Parathyroid adenoma (tissue), 2 donors: ENCODE data around the gene JUND.
"Not testable (repeated sequence)": the region's sequence is repeated elsewhere in the genome, so short reads cannot be mapped to it uniquely, and the experiment has no call there.

Experiments used
- H2AFZ ChIP-seq: fragments of 300-600 bp; sonication (generic); one replicate; pipeline ENCODE4 v1.7.0; 2017; ENCODE audit warnings: antibody characterized with exemption, mild to moderate bottlenecking
- H3K27ac ChIP-seq: fragments of 300-600 bp; sonication (generic); one replicate; pipeline ENCODE4 v1.7.0; 2017
- H3K27me3 ChIP-seq: fragments of 300-600 bp; sonication (generic); one replicate; pipeline ENCODE4 v1.7.0; 2017; ENCODE audit warnings: low read length; ENCODE audit not compliant: control insufficient read depth, insufficient read depth
- H3K36me3 ChIP-seq: fragments of 300-600 bp; sonication (generic); one replicate; pipeline ENCODE4 v1.7.0; 2017; ENCODE audit warnings: low read length; ENCODE audit not compliant: control insufficient read depth, insufficient read depth
- H3K4me1 ChIP-seq: fragments of 300-600 bp; sonication (generic); one replicate; pipeline ENCODE4 v1.7.0; 2017; ENCODE audit warnings: control low read depth
- H3K4me2 ChIP-seq: fragments of 300-600 bp; sonication (generic); one replicate; pipeline ENCODE4 v1.7.0; 2017; ENCODE audit warnings: low read length
- H3K4me3 ChIP-seq: fragments of 300-600 bp; sonication (generic); one replicate; pipeline ENCODE4 v1.7.0; 2017; ENCODE audit warnings: low read depth, low read length
- H3K79me2 ChIP-seq: fragments of 300-600 bp; sonication (generic); one replicate; pipeline ENCODE4 v1.7.0; 2017; ENCODE audit warnings: control low read depth
- H3K9ac ChIP-seq: fragments of 300-600 bp; sonication (generic); one replicate; pipeline ENCODE4 v1.7.0; 2017; ENCODE audit warnings: mild to moderate bottlenecking
- H3K9me3 ChIP-seq: fragments of 300-600 bp; sonication (generic); one replicate; pipeline ENCODE4 v1.7.0; 2017; ENCODE audit warnings: low read length; ENCODE audit not compliant: control insufficient read depth
- CTCF ChIP-seq: fragments of 300-600 bp; sonication (generic); IDR thresholded peaks from one replicate; pipeline ENCODE4 v1.7.0; 2017; ENCODE audit warnings: antibody characterized with exemption, mild to moderate bottlenecking
- donor health status: primary hyperparathyroidism.

JUND gene

GRCh38 chr19:18326772-18327171 is 45.4 kb upstream of the JUND start:
- H3K4me1 ChIP-seq, result peaks cover 26% of the 10 kb centered on the region
- no peaks in the 10 kb centered on the region for H3K36me3 ChIP-seq
- no peak overlapping the region for H3K4me2 ChIP-seq
- no peak overlapping the region for H3K27ac ChIP-seq
- no peaks in the 10 kb centered on the region for H3K9me3 ChIP-seq
- no peak overlapping the region for H3K9ac ChIP-seq
- H3K27me3 ChIP-seq, result no peaks in the 10 kb centered on the region
- no peak overlapping the region for H2AFZ ChIP-seq
- H3K79me2 ChIP-seq, result peaks cover 2% of the 10 kb centered on the region
- no peak for TF ChIP-seq CTCF
- H3K4me3 ChIP-seq, result no peak overlapping the region

GRCh38 chr19:18324373-18324731 is 42.9 kb upstream of the JUND start:
- not testable (repeated sequence) for H3K4me2 ChIP-seq, H3K4me3 ChIP-seq, H3K9ac ChIP-seq, H3K36me3 ChIP-seq, H3K9me3 ChIP-seq, H3K27me3 ChIP-seq, H2AFZ ChIP-seq, H3K79me2 ChIP-seq
- Histone ChIP-seq H3K27ac (peak overlapping the region; percentile 94), H3K4me1 (peaks cover 21% of the 10 kb centered on the region)

GRCh38 chr19:18322759-18323460 is 41.5 kb upstream of the JUND start, which contains the start of gene LSM4:
Gene LSM4, minus strand, starts transcription at chr19:18323076. Its CDS starts 56 bp downstream, at chr19:18323020.
- H3K4me1 ChIP-seq, result peaks cover 14% of the 10 kb centered on the region
- no peak for TF ChIP-seq CTCF

GRCh38 chr19:18322318-18322758 is 40.9 kb upstream of the JUND start:
- Histone ChIP-seq H3K4me2 (peak overlapping the region; percentile 87), H3K4me1 (peaks cover 14% of the 10 kb centered on the region), H3K4me3 (peak overlapping the region; percentile 79), H2AFZ (peak overlapping the region; percentile 75), H3K27me3 (no peaks in the 10 kb centered on the region), H3K9me3 (no peaks in the 10 kb centered on the region), H3K79me2 (peaks cover 13% of the 10 kb centered on the region), H3K36me3 (no peaks in the 10 kb centered on the region), H3K27ac (peak overlapping the region; percentile 94), H3K9ac (peak overlapping the region; percentile 83)
- TF ChIP-seq CTCF, result no peak

More at GRCh38 chr19:18322759-18323460, 41.5 kb upstream of the JUND start, which contains the start of gene LSM4:
- no peaks in the 10 kb centered on the region for H3K36me3 ChIP-seq
- peaks cover 13% of the 10 kb centered on the region for H3K79me2 ChIP-seq
- H3K27me3 ChIP-seq, result no peaks in the 10 kb centered on the region
- peak within 1 kb of the TSS; percentile 83 for H3K9ac ChIP-seq
- H2AFZ ChIP-seq, result peak within 1 kb of the TSS; percentile 80
- peak within 1 kb of the TSS; percentile 94 for H3K27ac ChIP-seq
- peak within 1 kb of the TSS; percentile 79 for H3K4me3 ChIP-seq
- H3K9me3 ChIP-seq, result no peaks in the 10 kb centered on the region
- peak within 1 kb of the TSS; percentile 87 for H3K4me2 ChIP-seq

- Histone ChIP-seq H3K27me3 (no peaks in the 10 kb centered on the region), H3K79me2 (peaks cover 14% of the 10 kb centered on the region), H3K9me3 (no peaks in the 10 kb centered on the region), H3K4me3 (no peak overlapping the region), H3K36me3 (no peaks in the 10 kb centered on the region), H3K9ac (no peak overlapping the region), H2AFZ (no peak overlapping the region), H3K4me1 (peaks cover 14% of the 10 kb centered on the region), H3K27ac (peak overlapping the region; percentile 94), H3K4me2 (peak overlapping the region; percentile 87)
- TF ChIP-seq CTCF, result no peak
Observed at GRCh38 chr19:18321734-18322102, 40.3 kb upstream of the JUND start.
